ENCODE measurements around the gene GRP.

The GRP gene

GRCh38 chr18:59267503-59268126, 47.7 kb downstream of the GRP start:
- DNase-seq (ENCODE audit: low read depth in 2 of 2), result no peak

DNA sequence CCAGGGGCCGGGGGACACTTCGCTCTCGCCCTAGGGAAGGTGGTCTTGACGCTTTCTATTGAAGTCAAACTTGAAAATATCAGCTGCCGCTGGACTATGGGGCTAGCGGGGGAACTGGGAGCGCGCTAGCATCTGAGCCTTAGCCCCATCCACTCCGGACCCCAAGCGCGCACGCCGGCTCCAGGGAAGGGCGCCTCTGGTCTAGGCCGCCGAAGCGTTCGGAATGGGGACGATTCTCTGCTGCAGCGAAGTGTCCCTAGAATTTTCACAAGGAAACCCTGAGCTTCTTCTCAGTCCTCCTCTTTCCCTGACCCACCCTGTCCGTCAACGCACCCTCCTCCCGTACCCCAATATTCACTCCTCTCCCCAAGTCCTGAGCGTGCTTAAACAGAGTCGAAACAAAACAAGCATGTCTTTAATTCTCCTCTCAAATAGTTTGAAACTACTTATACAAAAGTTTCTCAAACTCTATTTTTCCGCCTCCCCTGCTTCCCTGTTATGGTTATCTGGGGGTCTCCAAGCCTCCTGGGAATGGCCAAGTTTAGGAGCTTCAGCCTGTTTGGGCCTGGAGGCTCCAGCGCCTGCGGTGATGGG, 48.3 kb downstream of the GRP start:
- no peak for DNase-seq (ENCODE audit: low read depth in 2 of 2)

DNA sequence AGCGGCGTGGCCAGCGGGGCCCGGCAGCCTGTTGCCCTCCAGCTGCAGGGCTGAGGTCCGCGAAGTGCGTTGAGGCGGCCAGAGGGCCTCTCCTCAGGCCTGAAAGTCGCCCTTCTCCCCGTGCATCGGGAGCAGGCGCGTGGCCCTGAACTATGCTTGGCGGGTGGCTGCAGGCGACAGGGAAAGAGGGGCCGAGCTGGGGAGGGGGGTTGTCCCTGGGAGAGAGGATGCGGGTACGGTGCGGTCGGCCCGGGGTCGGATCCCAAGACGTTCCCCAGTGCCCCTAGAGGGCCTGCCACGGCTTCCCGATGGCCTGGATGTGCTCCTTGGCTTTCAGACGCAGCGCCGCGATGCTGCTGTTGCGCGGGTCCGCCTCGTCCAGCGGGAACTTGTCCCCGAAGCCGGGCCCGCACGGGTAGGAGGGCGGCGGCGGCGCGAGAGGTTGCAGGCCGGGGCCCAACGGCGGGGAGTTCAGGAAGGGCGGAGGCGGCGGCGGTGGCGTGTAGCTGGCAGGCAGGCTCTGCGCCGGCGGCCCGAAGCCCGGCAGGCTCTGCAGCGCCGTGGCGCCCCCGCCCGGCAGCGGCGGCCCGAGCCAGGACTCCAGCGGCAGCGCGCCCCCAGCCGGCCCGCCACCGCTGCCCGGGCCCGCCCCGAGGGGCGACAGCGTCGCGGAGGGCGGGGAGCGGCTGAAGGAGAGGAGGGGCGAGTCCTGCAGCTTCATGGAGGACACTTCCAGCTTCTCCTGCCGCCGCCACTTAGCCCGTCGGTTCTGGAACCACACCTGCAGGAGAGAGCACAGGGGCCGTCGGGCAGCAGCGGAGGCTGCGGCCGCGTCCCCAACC, 49.0 kb downstream of the GRP start:
- peak; percentile 19 to 52 for DNase-seq (ENCODE audit: low read depth in 2 of 2)

GRCh38 chr18:59269563-59270119, 49.7 kb downstream of the GRP start:
- DNase-seq (ENCODE audit: low read depth in 2 of 2), result no peak

- DNase-seq (ENCODE audit: low read depth in 2 of 2), result no peak
Measured at GRCh38 chr18:59270689-59271257, 50.8 kb downstream of the GRP start.

DNA sequence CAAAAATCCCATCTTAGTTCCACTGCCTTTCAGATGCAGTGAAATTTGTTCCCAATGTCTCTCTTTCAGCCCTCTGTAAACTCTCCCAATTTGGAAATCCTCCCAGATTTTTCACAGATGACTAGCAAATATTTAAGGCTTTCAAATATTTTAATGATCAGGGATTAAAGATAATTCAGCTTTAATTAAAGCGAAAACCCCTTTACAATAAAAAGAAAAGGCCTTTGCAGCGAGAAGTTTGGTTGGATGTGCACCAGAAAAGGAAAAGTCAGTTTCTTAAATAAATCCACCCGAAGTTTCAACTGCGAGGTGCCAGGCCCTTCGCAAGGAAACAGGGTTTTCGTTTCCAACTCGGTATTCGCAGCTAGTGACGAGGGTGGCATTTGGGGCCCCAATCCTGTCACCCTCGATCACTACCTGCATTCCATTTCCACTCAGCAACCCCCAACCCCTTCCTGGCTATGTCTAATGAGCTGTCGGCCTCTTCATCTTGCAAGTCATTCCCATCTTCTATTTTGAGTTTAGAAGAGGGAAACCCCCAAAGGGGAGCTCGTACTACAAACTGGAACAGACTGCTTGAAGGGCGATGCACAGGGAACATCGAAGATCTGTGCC, 51.8 kb downstream of the GRP start:
- DNase-seq (ENCODE audit: low read depth in 2 of 2), result no peak

- DNase-seq (ENCODE audit: low read depth in 2 of 2), result no peak
Measured at GRCh38 chr18:59272221-59272888, 52.4 kb downstream of the GRP start.

GRCh38 chr18:59272891-59273758, 53.2 kb downstream of the GRP start, which contains the start of gene RAX:
TSS of gene RAX (minus strand) at chr18:59273454. CDS start at chr18:59273206, 248 bp downstream.
- DNase-seq (ENCODE audit: low read depth in 2 of 2), result no peak

- DNase-seq (ENCODE audit: low read depth in 2 of 2), result no peak
Measured at GRCh38 chr18:59273759-59274532, 54.0 kb downstream of the GRP start.

DNA sequence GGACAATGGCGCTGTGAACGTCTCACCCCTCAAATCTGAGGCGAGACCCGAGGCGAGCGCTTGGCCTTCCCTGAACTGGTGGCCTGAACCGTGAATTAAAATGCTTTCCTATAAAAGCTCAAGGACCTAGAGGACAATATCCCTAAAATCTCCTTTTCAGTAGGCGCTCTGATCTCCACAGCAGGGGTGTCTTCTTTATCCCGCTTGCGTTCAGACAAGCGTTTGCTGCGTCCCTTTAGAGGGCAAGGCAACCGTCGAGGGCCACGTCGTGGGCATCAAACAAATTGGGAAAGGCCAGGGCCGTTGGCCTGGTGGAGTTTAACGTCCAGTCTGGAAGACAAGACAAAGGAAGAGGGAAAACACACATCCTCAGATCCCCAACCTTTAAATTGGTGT, 54.6 kb downstream of the GRP start:
- DNase-seq (ENCODE audit: low read depth in 2 of 2), result no peak

GRCh38 chr18:59275406-59275949, 55.5 kb downstream of the GRP start:
- DNase-seq (ENCODE audit: low read depth in 2 of 2), result no peak

- no peak for DNase-seq (ENCODE audit: low read depth in 2 of 2)
Measured at GRCh38 chr18:59276047-59276446, 56.1 kb downstream of the GRP start.

GRCh38 chr18:59278793-59279192, 58.8 kb downstream of the GRP start:
- no peak for DNase-seq (ENCODE audit: low read depth in 2 of 2)

GRCh38 chr18:59279193-59279592, 59.2 kb downstream of the GRP start:
- no peak for DNase-seq (ENCODE audit: low read depth in 2 of 2)

GRCh38 chr18:59279722-59280121, 59.8 kb downstream of the GRP start:
- DNase-seq (ENCODE audit: low read depth in 2 of 2), result no peak
